Fibroblast of the aortic adventitia (primary cell): ENCODE measurements around the gene TPX2. TPM values are rescaled to one million over a fixed set of nuclear protein-coding genes. Genes with fewer than 3 reads are reported as not detected.
"Not testable (repeated sequence)": the region's sequence is repeated elsewhere in the genome, so short reads cannot be mapped to it uniquely, and the experiment has no call there.

ENCODE experiments used
- DNase-seq: peaks from one replicate; pipeline ENCODE4 v3.0.0-alpha.2; 2010; ENCODE audit warnings: low read depth
- H3K4me3 ChIP-seq: 2 replicates; pipeline ENCODE4 v1.5.1; 2011; ENCODE audit warnings: low read depth, mild to moderate bottlenecking, control low read depth, low read length, moderate library complexity
- CTCF ChIP-seq: IDR thresholded peaks from 2 replicates; pipeline ENCODE4 v1.5.1; 2011; ENCODE audit warnings: mild to moderate bottlenecking, low read length, control low read depth, inconsistent platforms; ENCODE audit not compliant: insufficient read depth
- total RNA-seq: library from RNA; depleted of rRNA; stranded (reverse); fragments of >200 nt; gene quantifications from 2 replicates; pipeline ENCODE4 v1.2.3, GENCODE V29; 2012; ENCODE audit warnings: low replicate concordance

TPX2 gene
- total RNA-seq, 1 donor, result 91.1 TPM

- peak overlapping the region; percentile 95 for H3K4me3 ChIP-seq
- TF ChIP-seq CTCF, result no peak
- DNase-seq, result no peak
Observed at GRCh38 chr20:31740656-31741323, 1.7 kb downstream of the TPX2 start.

- TF ChIP-seq CTCF, result no peak
- no peak overlapping the region for H3K4me3 ChIP-seq
- DNase-seq, result no peak
Observed at GRCh38 chr20:31746068-31746878, 7.2 kb downstream of the TPX2 start.

- not testable (repeated sequence) for DNase-seq, H3K4me3 ChIP-seq
Observed at GRCh38 chr20:31747028-31747427, 7.9 kb downstream of the TPX2 start.

- no peak overlapping the region for H3K4me3 ChIP-seq
- peak; percentile 83 for DNase-seq
- TF ChIP-seq CTCF, result no peak
Observed at GRCh38 chr20:31747640-31748039, 8.6 kb downstream of the TPX2 start.

- no peak for DNase-seq
- no peak overlapping the region for H3K4me3 ChIP-seq
- no peak for TF ChIP-seq CTCF
Observed at GRCh38 chr20:31749223-31749622, 10.1 kb downstream of the TPX2 start.

- no peak overlapping the region for H3K4me3 ChIP-seq
- TF ChIP-seq CTCF, result no peak
- peak; percentile 97 for DNase-seq
Observed at GRCh38 chr20:31751126-31751525, 12.0 kb downstream of the TPX2 start.

- TF ChIP-seq CTCF, result no peak
- no peak for DNase-seq
- H3K4me3 ChIP-seq, result no peak overlapping the region
Observed at GRCh38 chr20:31757254-31757653, 18.2 kb downstream of the TPX2 start.
